K562 (cell line): ENCODE measurements around the gene ANAPC13. TPM values are rescaled to one million over a fixed set of nuclear protein-coding genes. Genes with fewer than 3 reads are reported as not detected.

ENCODE experiments used
- ATAC-seq: fragments of 200-7000 bp; cut with Tn5 transposase; 3 replicates; pipeline ENCODE4 v1.9.1; 2020; ENCODE audit warnings: moderate library complexity
- BruUV-seq: library from RNA; stranded (reverse); fragments of 400-500 nt; replicated peaks from 2 replicates; lab custom pipeline; 2021; lab: Mats Ljungman, UMichigan
- CTCF ChIA-PET: fragments of 300-600 bp; formaldehyde crosslinking; extraction: SDS; loops from one replicate; lab custom pipeline; 2021; ENCODE audit warnings: low intra/inter-chr PET ratio; lab: Yijun Ruan, JAX
- POLR2A ChIA-PET: fragments of 300-600, 350-650 bp; sonication (Branson Sonifier 250); formaldehyde crosslinking; extraction: SDS; loops from one replicate; lab custom pipeline; 2021; ENCODE audit warnings: antibody characterized with exemption, inconsistent platforms; lab: Yijun Ruan, JAX
- DNase-seq, 4 experiments: peaks; one replicate each; pipeline versions ENCODE4 v3.0.0 to v3.0.0-alpha.2; 2011 to 2018; ENCODE audit warnings: low spot score in 3 of 4, mixed read lengths in 3 of 4; ENCODE audit errors: extremely low read depth in 1 of 4
- FAIRE-seq: peaks from 2 replicates; lab custom pipeline; 2011; peaks lifted over from hg19 to GRCh38; lab: Jason Lieb, UNC
- H2AFZ ChIP-seq: 2 replicates; pipeline ENCODE4 v1.6.0; 2011; ENCODE audit warnings: low read depth, low read length, control low read depth, inconsistent platforms
- H3K27ac ChIP-seq: fragments of 200-600 bp; 3 replicates; pipeline ENCODE4 v1.8.0; 2011; ENCODE audit warnings: low read depth, mild to moderate bottlenecking, control low read depth, inconsistent platforms, low read length, moderate library complexity, mixed read lengths; ENCODE audit errors: extremely low read depth
- H3K27me3 ChIP-seq, 2 experiments: fragments of 300-600 bp in 1 of 2; 2 replicates in 1 of 2; 3 replicates in 1 of 2; pipeline versions ENCODE4 v1.6.0 to v1.8.0; 2011; ENCODE audit warnings: inconsistent platforms in 2 of 2, low read length in 2 of 2, mild to moderate bottlenecking in 1 of 2, mixed read lengths in 1 of 2, moderate library complexity in 1 of 2; ENCODE audit not compliant: control insufficient read depth in 2 of 2, insufficient read depth in 2 of 2
- H3K36me3 ChIP-seq: fragments of 300-600 bp; 3 replicates; pipeline ENCODE4 v1.8.0; 2011; ENCODE audit warnings: mild to moderate bottlenecking, low read length, inconsistent platforms; ENCODE audit not compliant: control insufficient read depth, insufficient read depth
- H3K4me1 ChIP-seq, 2 experiments: fragments of 200-600 bp in 1 of 2; replicated peaks in 1 of 2; 2 replicates in 1 of 2; 3 replicates in 1 of 2; pipeline versions ENCODE4 v1.5.1 to v1.8.0; 2011; ENCODE audit warnings: inconsistent platforms in 2 of 2, low read length in 2 of 2, mild to moderate bottlenecking in 1 of 2, mixed read lengths in 1 of 2, moderate library complexity in 1 of 2; ENCODE audit not compliant: control insufficient read depth in 2 of 2, insufficient read depth in 2 of 2
- H3K4me2 ChIP-seq: 2 replicates; pipeline ENCODE4 v1.6.1; 2011; ENCODE audit warnings: low read length, control low read depth, inconsistent platforms, mixed read lengths; ENCODE audit not compliant: insufficient read depth
- H3K4me3 ChIP-seq: fragments of 200-600 bp; sonication (generic), shearing (Covaris generic); 2 replicates; pipeline ENCODE4 v1.5.1; 2016; ENCODE audit warnings: control low read depth, inconsistent platforms
- H3K79me2 ChIP-seq: fragments of 200-600 bp; 3 replicates; pipeline ENCODE4 v1.8.0; 2011; ENCODE audit warnings: low read length, inconsistent platforms; ENCODE audit not compliant: control insufficient read depth, insufficient read depth
- H3K9ac ChIP-seq, 2 experiments: 2 replicates each; pipeline versions ENCODE4 v1.6.0 to v1.6.1; 2011; ENCODE audit warnings: low read depth in 2 of 2, low read length in 2 of 2, control low read depth in 1 of 2, inconsistent platforms in 1 of 2, mild to moderate bottlenecking in 1 of 2, mixed read lengths in 1 of 2; ENCODE audit not compliant: insufficient read depth in 1 of 2
- H3K9me1 ChIP-seq: one replicate; pipeline ENCODE4 v1.6.0; 2011; ENCODE audit warnings: inconsistent platforms, mild to moderate bottlenecking, low read length, moderate library complexity; ENCODE audit not compliant: control insufficient read depth, insufficient read depth
- H3K9me3 ChIP-seq: replicated peaks from 2 replicates; pipeline ENCODE4 v1.5.1; 2011; ENCODE audit warnings: low read depth, low read length, inconsistent platforms; ENCODE audit not compliant: control insufficient read depth, insufficient read depth
- H4K20me1 ChIP-seq: replicated peaks from 2 replicates; pipeline ENCODE4 v1.6.1; 2011; ENCODE audit warnings: low read length, inconsistent platforms, mixed read lengths; ENCODE audit not compliant: control insufficient read depth, insufficient read depth
- C11orf30 ChIP-seq: fragments of 450-650 bp; IDR thresholded peaks from 2 replicates; pipeline ENCODE4 v1.6.1; 2016; ENCODE audit warnings: low read depth, mild to moderate bottlenecking
- ELF2 ChIP-seq: fragments of 250-450 bp; sonication (Bioruptor Pico); IDR thresholded peaks from 2 replicates; pipeline ENCODE4 v1.5.0; 2021; ENCODE audit warnings: mild to moderate bottlenecking
- HDGF ChIP-seq: fragments of 450-650 bp; IDR thresholded peaks from 2 replicates; pipeline ENCODE4 v1.6.1; 2016
- MAFF ChIP-seq: IDR thresholded peaks from 2 replicates; pipeline ENCODE4 v1.6.1; 2012; ENCODE audit warnings: low read length, improper control_type of control experiment
- MAFK ChIP-seq: IDR thresholded peaks from 2 replicates; pipeline ENCODE4 v1.6.1; 2011; ENCODE audit warnings: low read length, improper control_type of control experiment
- POLR2B ChIP-seq: fragments of 450-650 bp; IDR thresholded peaks from 2 replicates; pipeline ENCODE4 v1.6.1; 2018; ENCODE audit warnings: low read depth; ENCODE audit not compliant: partially characterized antibody
- RAD21 ChIP-seq, 2 experiments: fragments of 250-450 bp in 1 of 2; fragments of 450-650 bp in 1 of 2; sonication (Bioruptor Pico) in 1 of 2; formaldehyde crosslinking in 1 of 2; IDR thresholded peaks in 1 of 2; conservative IDR thresholded peaks in 1 of 2; 2 replicates each; pipeline versions ENCODE4 v1.4.0 to v1.8.0; 2020 to 2022; ENCODE audit warnings: mild to moderate bottlenecking in 2 of 2, moderate library complexity in 1 of 2
- RBM14 ChIP-seq: fragments of 200-400 bp; formaldehyde crosslinking; IDR thresholded peaks from 2 replicates; pipeline ENCODE4 v1.6.1; 2018; ENCODE audit warnings: low read depth, mild to moderate bottlenecking, low read length, moderate library complexity, borderline replicate concordance; ENCODE audit not compliant: insufficient read depth
- SMARCB1 ChIP-seq: IDR thresholded peaks from 2 replicates; pipeline ENCODE4 v1.6.1; 2011; ENCODE audit warnings: improper control_type of control experiment, low read depth; ENCODE audit not compliant: insufficient read length
- SRSF9 ChIP-seq: fragments of 200-400 bp; formaldehyde crosslinking; IDR thresholded peaks from 2 replicates; pipeline ENCODE4 v1.6.1; 2017; ENCODE audit warnings: low read depth, low read length, borderline replicate concordance
- WHSC1 ChIP-seq: IDR thresholded peaks from one replicate; pipeline ENCODE4 v1.6.1; 2012; ENCODE audit warnings: low read length, control low read depth, inconsistent platforms
- ZNF175 ChIP-seq: fragments of 200-800 bp; sonication (Bioruptor generic); IDR thresholded peaks from 2 replicates; pipeline ENCODE4 v1.6.1; 2016; ENCODE audit warnings: low read depth, mild to moderate bottlenecking, missing genetic modification characterization, missing compliant biosample characterization
- ZNF316 ChIP-seq: fragments of 450-650 bp; IDR thresholded peaks from 2 replicates; pipeline ENCODE4 v1.6.1; 2016
- ZNF79 ChIP-seq: fragments of 250-450 bp; sonication (Bioruptor Pico); IDR thresholded peaks from 2 replicates; pipeline ENCODE4 v1.4.0; 2020; ENCODE audit warnings: low read depth, mild to moderate bottlenecking, moderate library complexity
- ZNF830 ChIP-seq: fragments of 250-450 bp; sonication (Bioruptor Pico); IDR thresholded peaks from 2 replicates; pipeline ENCODE4 v1.5.0; 2021; ENCODE audit warnings: mild to moderate bottlenecking
- WGBS: fragments of 100-300 bp; shearing (Covaris generic); methylation state at CpG from one replicate; pipeline ENCODE4 v1.1.6; 2016; ENCODE audit warnings: low coverage, mixed read lengths; ENCODE audit not compliant: insufficient coverage; ENCODE audit errors: missing lambda C conversion rate; 5-methylcytosine and 5-hydroxymethylcytosine counted together
- in situ Hi-C: fragments of 300-500 bp; cut with MboI; formaldehyde crosslinking; loops from 4 replicates; pipeline ENCODE4 v1.15.0; 2018; ENCODE audit warnings: inconsistent platforms, mixed read lengths
- intact Hi-C: fragments of 100-400 bp; cut with micrococcal nuclease; formaldehyde crosslinking; loops from 2 replicates; pipeline ENCODE4 v1.14.2; 2022
- polyA plus RNA-seq, 8 experiments: library from polyadenylated mRNA; depleted of rRNA in 4 of 8; stranded (reverse) in 5 of 8; unstranded in 3 of 8; fragments of >200 nt; fragmentation: Nextera tagmentation in 2 of 8; fragmentation: Illumina TruSeq in 1 of 8; extraction: Ambion mirVana in 2 of 8; extraction: Trizol in 1 of 8; gene quantifications; 2 replicates each; pipeline versions ENCODE4 v1.2.1 to v1.2.3, GENCODE V29; 2011 to 2014; ENCODE audit warnings: inconsistent platforms in 1 of 8, missing spikeins in 1 of 8
- total RNA-seq, 7 experiments: library from RNA; depleted of rRNA in 6 of 7; stranded (reverse); fragments of >200 nt in 6 of 7; fragmentation: Illumina TruSeq in 2 of 7; extraction: Trizol in 2 of 7; gene quantifications; 2 replicates each; pipeline versions ENCODE4 v1.2.1 to v1.2.3, GENCODE V29; 2011 to 2021; ENCODE audit warnings: low replicate concordance in 1 of 7
- TF ChIP-seq, protein P1 (sequence below), 2 experiments: fragments of 450-650 bp in 1 of 2; IDR thresholded peaks; 2 replicates each; pipeline ENCODE4 v1.6.1; 2011 to 2017; ENCODE audit warnings: low read depth in 2 of 2, antibody characterized with exemption in 1 of 2, borderline replicate concordance in 1 of 2, low read length in 1 of 2, mild to moderate bottlenecking in 1 of 2, mixed read lengths in 1 of 2; ENCODE audit not compliant: control insufficient read depth in 1 of 2
- TF ChIP-seq, protein P2 (sequence below): fragments of 450-650 bp; conservative IDR thresholded peaks from 2 replicates; pipeline ENCODE4 v1.6.1; 2016; ENCODE audit warnings: missing genetic modification characterization, low read depth, mild to moderate bottlenecking, control low read depth, missing compliant biosample characterization

The ANAPC13 gene
- total and polyA plus RNA-seq, 9 of the 15 experiments (the other 6 are each of a cell fraction or from before 2014, with no cell fraction given): 48.5 to 238 (median 68.5) TPM

DNA sequence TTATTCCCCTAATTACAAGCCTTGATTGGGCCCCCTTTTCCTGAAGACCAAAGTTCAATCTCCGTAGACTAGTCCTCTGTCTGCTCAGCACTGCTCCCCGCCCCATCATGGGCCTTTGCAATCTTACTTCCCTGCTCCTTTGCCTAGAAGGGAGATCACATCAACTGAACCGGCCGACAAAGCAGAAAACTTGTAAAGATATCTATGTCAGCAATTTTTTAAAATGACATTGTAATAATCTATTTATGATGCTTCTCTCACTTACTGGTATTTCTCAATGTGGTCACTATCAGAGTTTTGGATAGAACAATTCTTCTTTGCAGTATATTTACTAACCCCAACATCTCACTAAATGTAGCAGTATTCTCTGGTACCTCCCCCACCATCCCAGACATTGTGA lies 17.3 kb downstream of the ANAPC13 start:
- Histone ChIP-seq H3K27ac (no peak overlapping the region), H3K4me3 (no peak overlapping the region), H3K27me3 (peaks cover 0 to 13% of the 10 kb centered on the region in 2 experiments; a peak in 4 of 5 replicates), H3K9me3 (no peaks in the 10 kb centered on the region), H3K4me2 (no peak overlapping the region), H3K36me3 (no peaks in the 10 kb centered on the region), H3K9me1 (no peaks in the 10 kb centered on the region), H3K4me1 (no peaks in the 10 kb centered on the region), H3K9ac (no peak overlapping the region), H3K79me2 (no peaks in the 10 kb centered on the region), H4K20me1 (no peaks in the 10 kb centered on the region; the same call in 1 of the 2 replicates), H2AFZ (no peak overlapping the region)
- ATAC-seq (no peak), FAIRE-seq (no peak), DNase-seq (no peak)
- TF ChIP-seq WHSC1 (no peak), ZNF175 (CRISPR knock-in tag) (no peak), SRSF9 (no peak), ZNF316 (peak; percentile 77), C11orf30 (peak; percentile 61), ZNF830 (no peak), ELF2 (no peak), POLR2B (no peak), SMARCB1 (no peak), ZNF79 (no peak), MAFK (peak; percentile 41), RAD21 (CRISPR knock-in tag; conservative IDR thresholded peaks at IDR 0.05 in 1 of 2, IDR thresholded peaks at IDR 0.05 in 1 of 2) (no peak), MAFF (peak; percentile 57), HDGF (no peak), RBM14 (no peak)
- TF ChIP-seq, protein P1, sequence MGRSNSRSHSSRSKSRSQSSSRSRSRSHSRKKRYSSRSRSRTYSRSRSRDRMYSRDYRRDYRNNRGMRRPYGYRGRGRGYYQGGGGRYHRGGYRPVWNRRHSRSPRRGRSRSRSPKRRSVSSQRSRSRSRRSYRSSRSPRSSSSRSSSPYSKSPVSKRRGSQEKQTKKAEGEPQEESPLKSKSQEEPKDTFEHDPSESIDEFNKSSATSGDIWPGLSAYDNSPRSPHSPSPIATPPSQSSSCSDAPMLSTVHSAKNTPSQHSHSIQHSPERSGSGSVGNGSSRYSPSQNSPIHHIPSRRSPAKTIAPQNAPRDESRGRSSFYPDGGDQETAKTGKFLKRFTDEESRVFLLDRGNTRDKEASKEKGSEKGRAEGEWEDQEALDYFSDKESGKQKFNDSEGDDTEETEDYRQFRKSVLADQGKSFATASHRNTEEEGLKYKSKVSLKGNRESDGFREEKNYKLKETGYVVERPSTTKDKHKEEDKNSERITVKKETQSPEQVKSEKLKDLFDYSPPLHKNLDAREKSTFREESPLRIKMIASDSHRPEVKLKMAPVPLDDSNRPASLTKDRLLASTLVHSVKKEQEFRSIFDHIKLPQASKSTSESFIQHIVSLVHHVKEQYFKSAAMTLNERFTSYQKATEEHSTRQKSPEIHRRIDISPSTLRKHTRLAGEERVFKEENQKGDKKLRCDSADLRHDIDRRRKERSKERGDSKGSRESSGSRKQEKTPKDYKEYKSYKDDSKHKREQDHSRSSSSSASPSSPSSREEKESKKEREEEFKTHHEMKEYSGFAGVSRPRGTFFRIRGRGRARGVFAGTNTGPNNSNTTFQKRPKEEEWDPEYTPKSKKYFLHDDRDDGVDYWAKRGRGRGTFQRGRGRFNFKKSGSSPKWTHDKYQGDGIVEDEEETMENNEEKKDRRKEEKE (IDR thresholded peaks at IDR 0.05; ENCODE audit: borderline replicate concordance in 1 of 2, control insufficient read depth in 1 of 2, low read depth in 2 of 2, low read length in 1 of 2): no peak
- TF ChIP-seq, protein P2, sequence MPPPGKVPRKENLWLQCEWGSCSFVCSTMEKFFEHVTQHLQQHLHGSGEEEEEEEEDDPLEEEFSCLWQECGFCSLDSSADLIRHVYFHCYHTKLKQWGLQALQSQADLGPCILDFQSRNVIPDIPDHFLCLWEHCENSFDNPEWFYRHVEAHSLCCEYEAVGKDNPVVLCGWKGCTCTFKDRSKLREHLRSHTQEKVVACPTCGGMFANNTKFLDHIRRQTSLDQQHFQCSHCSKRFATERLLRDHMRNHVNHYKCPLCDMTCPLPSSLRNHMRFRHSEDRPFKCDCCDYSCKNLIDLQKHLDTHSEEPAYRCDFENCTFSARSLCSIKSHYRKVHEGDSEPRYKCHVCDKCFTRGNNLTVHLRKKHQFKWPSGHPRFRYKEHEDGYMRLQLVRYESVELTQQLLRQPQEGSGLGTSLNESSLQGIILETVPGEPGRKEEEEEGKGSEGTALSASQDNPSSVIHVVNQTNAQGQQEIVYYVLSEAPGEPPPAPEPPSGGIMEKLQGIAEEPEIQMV: no peak
- intact Hi-C loops: no loop called here
- WGBS: 18% methylated on average over 4 of the region's 4 CpGs
- ChIA-PET CTCF (no interaction called here), POLR2A (no interaction called here)
- in situ Hi-C loops: no loop called here
- BruUV-seq: no TSS peak
